ENCODE measurements around the gene CCDC80.
A peak's percentile ranks its signal among the peaks of the same experiment; 100 is the strongest.
"Not testable (repeated sequence)": the region's sequence is repeated elsewhere in the genome, so short reads cannot be mapped to it uniquely, and the experiment has no call there.

The CCDC80 gene

GRCh38 chr3:112587336-112587735 is 53.6 kb downstream of the CCDC80 start:
- no peak for DNase-seq (ENCODE audit: low read depth)

- no peak for DNase-seq (ENCODE audit: low read depth)
Observed at GRCh38 chr3:112585782-112586181, 55.2 kb downstream of the CCDC80 start.

- DNase-seq (ENCODE audit: low read depth): no peak
Observed at GRCh38 chr3:112583105-112583504, 57.8 kb downstream of the CCDC80 start.

GRCh38 chr3:112582244-112582874 is 58.6 kb downstream of the CCDC80 start:
- peak; percentile 1 for DNase-seq (ENCODE audit: low read depth)

- DNase-seq (ENCODE audit: low read depth): no peak
Observed at GRCh38 chr3:112579697-112580096, 61.2 kb downstream of the CCDC80 start.

GRCh38 chr3:112579232-112579631 is 61.7 kb downstream of the CCDC80 start:
- DNase-seq (ENCODE audit: low read depth): no peak

GRCh38 chr3:112572701-112573100 is 68.2 kb downstream of the CCDC80 start:
- DNase-seq (ENCODE audit: low read depth): no peak

GRCh38 chr3:112569265-112569664 is 71.7 kb downstream of the CCDC80 start:
- no peak for DNase-seq (ENCODE audit: low read depth)

- DNase-seq (ENCODE audit: low read depth): no peak
Observed at GRCh38 chr3:112568642-112569041, 72.3 kb downstream of the CCDC80 start.

GRCh38 chr3:112564940-112565305 is 76.0 kb downstream of the CCDC80 start:
- DNase-seq (ENCODE audit: low read depth): no peak

- DNase-seq (ENCODE audit: low read depth): not testable (repeated sequence)
Observed at GRCh38 chr3:112564247-112564939, 76.5 kb downstream of the CCDC80 start.

GRCh38 chr3:112561734-112562529 is 79.0 kb downstream of the CCDC80 start, which contains the start of the genes ATG3 and SLC35A5:
Gene ATG3 (minus strand): TSS chr3:112561962. CDS start chr3:112561528, 434 bp downstream.
Gene SLC35A5 (plus strand): TSS chr3:112562045. CDS start chr3:112563404, 1,359 bp downstream.
- peak; percentile 99 for DNase-seq (ENCODE audit: low read depth)

GRCh38 chr3:112561484-112561733 is 79.5 kb downstream of the CCDC80 start:
- no peak for DNase-seq (ENCODE audit: low read depth)

GRCh38 chr3:112560721-112561483 is 80.0 kb downstream of the CCDC80 start:
- DNase-seq (ENCODE audit: low read depth): peak; percentile 66

- no peak for DNase-seq (ENCODE audit: low read depth)
Observed at GRCh38 chr3:112560307-112560706, 80.6 kb downstream of the CCDC80 start.

GRCh38 chr3:112557976-112558375 is 83.0 kb downstream of the CCDC80 start:
- no peak for DNase-seq (ENCODE audit: low read depth)

- DNase-seq (ENCODE audit: low read depth): no peak
Observed at GRCh38 chr3:112555535-112556170, 85.3 kb downstream of the CCDC80 start.

- DNase-seq (ENCODE audit: low read depth): no peak
Observed at GRCh38 chr3:112550859-112551258, 90.1 kb downstream of the CCDC80 start.
